ENCODE data around the gene SLC25A33.

SLC25A33 gene

GRCh38 chr1:9607352-9607751, 68.1 kb downstream of the SLC25A33 start:
- H3K4me1 ChIP-seq (ENCODE audit: control insufficient read depth in 2 of 2, insufficient read depth in 2 of 2, low read length in 2 of 2) = no peaks in the 10 kb centered on the region
- H3K9ac ChIP-seq (ENCODE audit: low read depth in 1 of 2, low read length in 2 of 2) = no peak overlapping the region
- peaks cover 13 to 21% of the 10 kb centered on the region in 2 donors for H3K36me3 ChIP-seq (ENCODE audit: control insufficient read depth in 2 of 2, insufficient read depth in 2 of 2, low read length in 2 of 2)
- H3K27me3 ChIP-seq (ENCODE audit: control insufficient read depth in 2 of 2, insufficient read depth in 2 of 2, low read length in 2 of 2) = no peaks in the 10 kb centered on the region
- no peaks in the 10 kb centered on the region for H3K9me3 ChIP-seq (ENCODE audit: control insufficient read depth in 2 of 2, low read length in 2 of 2)
- no peak overlapping the region for H3K4me3 ChIP-seq (ENCODE audit: low read length in 2 of 2)
- no peak overlapping the region for H3K27ac ChIP-seq (ENCODE audit: low read depth in 2 of 2, low read length in 2 of 2)

DNA sequence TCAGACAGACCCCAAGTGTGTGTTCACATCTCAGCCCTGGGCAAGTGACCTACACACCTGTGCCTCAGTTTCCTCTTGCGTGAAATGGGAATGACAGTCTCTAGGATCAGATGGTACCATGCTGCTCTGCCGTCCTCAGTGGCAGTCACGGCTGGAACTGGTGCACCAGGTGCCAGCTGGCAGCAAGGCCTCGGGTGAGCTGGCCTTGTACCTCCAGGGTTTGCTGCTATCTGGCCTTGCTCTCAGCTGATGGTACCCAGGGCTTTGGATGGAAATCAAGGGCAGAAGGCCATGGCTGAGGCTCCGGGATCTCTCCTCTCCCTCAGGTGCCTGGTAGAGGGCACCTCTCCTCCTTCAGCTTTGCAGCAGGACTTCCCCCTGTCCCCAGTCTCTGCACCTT, 70.7 kb downstream of the SLC25A33 start:
- Histone ChIP-seq H3K27ac (ENCODE audit: low read depth in 2 of 2, low read length in 2 of 2) (no peak overlapping the region), H3K36me3 (ENCODE audit: control insufficient read depth in 2 of 2, insufficient read depth in 2 of 2, low read length in 2 of 2) (peaks cover 13 to 14% of the 10 kb centered on the region in 2 donors), H3K4me3 (ENCODE audit: low read length in 2 of 2) (no peak overlapping the region), H3K9me3 (ENCODE audit: control insufficient read depth in 2 of 2, low read length in 2 of 2) (no peaks in the 10 kb centered on the region), H3K27me3 (ENCODE audit: control insufficient read depth in 2 of 2, insufficient read depth in 2 of 2, low read length in 2 of 2) (no peaks in the 10 kb centered on the region), H3K9ac (ENCODE audit: low read depth in 1 of 2, low read length in 2 of 2) (no peak overlapping the region), H3K4me1 (ENCODE audit: control insufficient read depth in 2 of 2, insufficient read depth in 2 of 2, low read length in 2 of 2) (no peaks in the 10 kb centered on the region)

- Histone ChIP-seq H3K27ac (ENCODE audit: low read depth in 2 of 2, low read length in 2 of 2) (no peak overlapping the region), H3K36me3 (ENCODE audit: control insufficient read depth in 2 of 2, insufficient read depth in 2 of 2, low read length in 2 of 2) (peaks cover 13 to 14% of the 10 kb centered on the region in 2 donors), H3K9me3 (ENCODE audit: control insufficient read depth in 2 of 2, low read length in 2 of 2) (no peaks in the 10 kb centered on the region), H3K4me1 (ENCODE audit: control insufficient read depth in 2 of 2, insufficient read depth in 2 of 2, low read length in 2 of 2) (no peaks in the 10 kb centered on the region), H3K27me3 (ENCODE audit: control insufficient read depth in 2 of 2, insufficient read depth in 2 of 2, low read length in 2 of 2) (no peaks in the 10 kb centered on the region), H3K4me3 (ENCODE audit: low read length in 2 of 2) (no peak overlapping the region), H3K9ac (ENCODE audit: low read depth in 1 of 2, low read length in 2 of 2) (no peak overlapping the region)
Observed at GRCh38 chr1:9610548-9610947, 71.3 kb downstream of the SLC25A33 start.

DNA sequence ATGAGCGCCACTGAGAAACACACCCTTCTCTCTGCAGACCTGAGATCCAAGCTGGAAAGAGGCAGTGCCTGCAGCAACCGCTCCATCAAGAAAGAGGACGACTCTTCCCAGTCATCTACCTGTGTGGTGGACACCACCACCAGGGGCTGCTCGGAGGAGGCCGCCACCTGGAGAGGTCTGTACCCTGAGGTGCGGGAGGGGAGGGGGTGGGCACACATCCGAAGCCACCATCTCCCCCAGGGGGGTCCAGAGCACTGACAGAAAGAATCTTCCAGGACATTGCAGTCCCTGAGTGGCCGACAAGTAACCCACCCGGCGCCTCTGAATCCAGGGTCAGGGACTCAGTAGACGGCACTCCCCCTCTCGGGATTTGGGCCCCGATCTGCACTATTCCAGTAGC, 72.5 kb downstream of the SLC25A33 start:
- H3K36me3 ChIP-seq (ENCODE audit: control insufficient read depth in 2 of 2, insufficient read depth in 2 of 2, low read length in 2 of 2) = peaks cover 13 to 14% of the 10 kb centered on the region in 2 donors
- H3K9me3 ChIP-seq (ENCODE audit: control insufficient read depth in 2 of 2, low read length in 2 of 2) = no peaks in the 10 kb centered on the region
- no peak overlapping the region for H3K27ac ChIP-seq (ENCODE audit: low read depth in 2 of 2, low read length in 2 of 2)
- H3K9ac ChIP-seq (ENCODE audit: low read depth in 1 of 2, low read length in 2 of 2) = no peak overlapping the region
- H3K4me3 ChIP-seq (ENCODE audit: low read length in 2 of 2) = no peak overlapping the region
- H3K4me1 ChIP-seq (ENCODE audit: control insufficient read depth in 2 of 2, insufficient read depth in 2 of 2, low read length in 2 of 2) = no peaks in the 10 kb centered on the region
- no peaks in the 10 kb centered on the region for H3K27me3 ChIP-seq (ENCODE audit: control insufficient read depth in 2 of 2, insufficient read depth in 2 of 2, low read length in 2 of 2)

DNA sequence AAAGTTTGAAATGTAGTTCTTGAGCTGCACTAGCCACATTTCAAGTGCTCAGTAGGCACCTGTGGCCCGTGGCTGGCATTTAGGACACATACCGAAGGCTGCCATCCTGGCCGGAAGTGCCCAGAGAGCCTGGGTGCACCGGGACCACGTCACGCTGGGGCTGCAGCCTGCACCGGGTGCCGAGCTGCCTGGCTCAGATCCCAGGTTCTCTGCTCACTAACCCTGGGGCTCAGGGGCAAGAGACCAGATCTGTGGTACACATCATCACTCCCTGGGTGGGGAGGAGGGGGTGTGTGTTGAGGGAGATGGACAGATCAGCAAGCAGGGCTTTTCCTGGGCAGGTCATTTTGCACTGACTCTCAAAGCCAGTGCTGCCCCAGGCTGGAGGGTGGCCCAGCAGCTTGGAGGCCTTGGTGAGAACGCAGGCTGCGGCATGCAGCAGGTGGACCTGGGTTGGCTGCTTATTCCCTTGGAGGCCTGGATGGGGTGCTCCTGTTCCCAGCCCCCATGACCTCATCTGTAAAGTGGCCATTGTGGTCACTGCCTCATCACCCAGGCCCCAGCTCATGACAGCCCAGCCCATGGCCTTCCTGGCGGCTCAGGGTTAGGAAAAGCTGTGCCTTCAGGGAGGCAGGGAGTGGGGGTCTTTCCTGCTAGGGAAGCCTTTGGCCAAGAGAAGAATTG, 73.0 kb downstream of the SLC25A33 start:
- H3K4me3 ChIP-seq (ENCODE audit: low read length in 2 of 2) = no peak overlapping the region
- no peaks in the 10 kb centered on the region for H3K9me3 ChIP-seq (ENCODE audit: control insufficient read depth in 2 of 2, low read length in 2 of 2)
- H3K9ac ChIP-seq (ENCODE audit: low read depth in 1 of 2, low read length in 2 of 2) = no peak overlapping the region
- H3K27me3 ChIP-seq (ENCODE audit: control insufficient read depth in 2 of 2, insufficient read depth in 2 of 2, low read length in 2 of 2) = no peaks in the 10 kb centered on the region
- H3K27ac ChIP-seq (ENCODE audit: low read depth in 2 of 2, low read length in 2 of 2) = no peak overlapping the region
- no peaks in the 10 kb centered on the region for H3K4me1 ChIP-seq (ENCODE audit: control insufficient read depth in 2 of 2, insufficient read depth in 2 of 2, low read length in 2 of 2)
- peaks cover 13 to 14% of the 10 kb centered on the region in 2 donors for H3K36me3 ChIP-seq (ENCODE audit: control insufficient read depth in 2 of 2, insufficient read depth in 2 of 2, low read length in 2 of 2)

DNA sequence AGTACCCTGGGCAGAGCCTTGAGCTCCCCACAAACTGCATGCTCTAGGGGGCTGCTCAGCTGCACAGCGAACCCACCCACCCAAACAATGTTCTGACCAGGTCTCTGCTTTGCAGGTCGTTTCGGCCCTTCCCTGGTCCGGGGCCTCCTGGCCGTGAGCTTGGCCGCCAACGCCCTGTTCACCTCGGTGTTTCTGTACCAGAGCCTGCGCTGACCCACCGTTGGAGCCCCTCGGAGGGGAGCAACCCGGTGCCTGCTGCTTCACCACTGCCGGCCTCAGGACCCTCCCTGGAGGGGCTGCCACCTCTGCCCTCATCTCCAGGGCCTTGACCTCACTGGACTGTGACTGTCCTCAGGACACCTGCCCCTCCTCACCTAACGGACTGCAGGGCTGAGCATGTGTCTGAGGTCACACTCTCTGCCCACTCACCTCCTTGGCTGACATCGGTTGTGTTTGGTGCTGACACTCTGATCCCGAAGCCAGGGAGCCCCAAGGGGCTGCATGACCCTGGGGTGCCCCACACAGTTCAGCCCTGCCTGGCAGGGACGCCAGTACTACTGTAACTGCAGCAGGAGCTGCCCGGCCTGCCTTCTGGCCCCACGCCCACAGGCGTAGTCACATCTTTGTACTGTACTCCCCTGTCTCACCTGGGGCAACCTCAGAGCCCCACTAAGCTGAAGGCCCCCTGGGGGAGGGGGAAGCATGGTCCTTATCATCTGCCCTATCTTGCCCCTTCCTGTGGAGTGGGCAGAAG, 73.8 kb downstream of the SLC25A33 start:
- peaks cover 0 to 4% of the 10 kb centered on the region in 2 donors for H3K27me3 ChIP-seq (ENCODE audit: control insufficient read depth in 2 of 2, insufficient read depth in 2 of 2, low read length in 2 of 2)
- H3K9me3 ChIP-seq (ENCODE audit: control insufficient read depth in 2 of 2, low read length in 2 of 2) = no peaks in the 10 kb centered on the region
- H3K36me3 ChIP-seq (ENCODE audit: control insufficient read depth in 2 of 2, insufficient read depth in 2 of 2, low read length in 2 of 2) = peaks cover 13 to 14% of the 10 kb centered on the region in 2 donors
- H3K4me3 ChIP-seq (ENCODE audit: low read length in 2 of 2) = no peak overlapping the region
- H3K9ac ChIP-seq (ENCODE audit: low read depth in 1 of 2, low read length in 2 of 2) = no peak overlapping the region
- no peak overlapping the region for H3K27ac ChIP-seq (ENCODE audit: low read depth in 2 of 2, low read length in 2 of 2)
- H3K4me1 ChIP-seq (ENCODE audit: control insufficient read depth in 2 of 2, insufficient read depth in 2 of 2, low read length in 2 of 2) = no peaks in the 10 kb centered on the region

DNA sequence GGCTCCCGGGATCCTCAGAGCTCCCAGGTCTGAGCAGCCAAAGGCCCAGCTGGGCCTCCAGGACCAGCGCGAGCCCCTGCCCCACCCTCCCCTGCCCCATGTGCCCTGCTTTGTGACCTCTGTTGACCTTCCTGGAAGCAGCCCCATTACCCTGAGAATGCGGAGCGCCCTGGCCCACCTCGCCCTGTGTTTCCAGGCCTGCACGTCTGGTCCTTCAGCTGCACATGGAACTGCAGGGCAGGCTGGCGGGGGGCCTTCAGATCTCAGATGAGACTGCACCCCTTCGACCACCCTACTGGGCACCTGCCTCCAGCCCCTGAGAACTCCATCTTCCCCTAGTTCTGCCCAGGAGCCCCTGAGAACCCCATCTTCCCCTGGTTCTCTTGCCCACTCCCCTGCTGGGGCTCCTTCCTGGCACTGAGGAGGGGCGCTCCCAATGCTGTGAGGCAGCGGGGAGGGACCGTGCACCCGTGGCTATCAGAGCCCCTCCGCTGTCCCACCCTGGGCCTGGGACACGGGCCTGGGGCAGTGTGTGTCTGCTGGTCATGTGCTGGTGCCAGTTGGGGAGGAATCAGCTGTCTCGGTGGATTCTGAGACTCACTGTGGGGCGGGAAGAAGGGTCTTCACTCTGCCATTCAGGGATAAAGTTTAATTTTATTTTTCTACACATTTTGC, 74.5 kb downstream of the SLC25A33 start:
- peaks cover 2 to 6% of the 10 kb centered on the region in 2 donors for H3K27me3 ChIP-seq (ENCODE audit: control insufficient read depth in 2 of 2, insufficient read depth in 2 of 2, low read length in 2 of 2)
- no peak overlapping the region for H3K9ac ChIP-seq (ENCODE audit: low read depth in 1 of 2, low read length in 2 of 2)
- no peaks in the 10 kb centered on the region for H3K4me1 ChIP-seq (ENCODE audit: control insufficient read depth in 2 of 2, insufficient read depth in 2 of 2, low read length in 2 of 2)
- no peaks in the 10 kb centered on the region for H3K9me3 ChIP-seq (ENCODE audit: control insufficient read depth in 2 of 2, low read length in 2 of 2)
- H3K27ac ChIP-seq (ENCODE audit: low read depth in 2 of 2, low read length in 2 of 2) = no peak overlapping the region
- peaks cover 11 to 14% of the 10 kb centered on the region in 2 donors for H3K36me3 ChIP-seq (ENCODE audit: control insufficient read depth in 2 of 2, insufficient read depth in 2 of 2, low read length in 2 of 2)
- no peak overlapping the region for H3K4me3 ChIP-seq (ENCODE audit: low read length in 2 of 2)

DNA sequence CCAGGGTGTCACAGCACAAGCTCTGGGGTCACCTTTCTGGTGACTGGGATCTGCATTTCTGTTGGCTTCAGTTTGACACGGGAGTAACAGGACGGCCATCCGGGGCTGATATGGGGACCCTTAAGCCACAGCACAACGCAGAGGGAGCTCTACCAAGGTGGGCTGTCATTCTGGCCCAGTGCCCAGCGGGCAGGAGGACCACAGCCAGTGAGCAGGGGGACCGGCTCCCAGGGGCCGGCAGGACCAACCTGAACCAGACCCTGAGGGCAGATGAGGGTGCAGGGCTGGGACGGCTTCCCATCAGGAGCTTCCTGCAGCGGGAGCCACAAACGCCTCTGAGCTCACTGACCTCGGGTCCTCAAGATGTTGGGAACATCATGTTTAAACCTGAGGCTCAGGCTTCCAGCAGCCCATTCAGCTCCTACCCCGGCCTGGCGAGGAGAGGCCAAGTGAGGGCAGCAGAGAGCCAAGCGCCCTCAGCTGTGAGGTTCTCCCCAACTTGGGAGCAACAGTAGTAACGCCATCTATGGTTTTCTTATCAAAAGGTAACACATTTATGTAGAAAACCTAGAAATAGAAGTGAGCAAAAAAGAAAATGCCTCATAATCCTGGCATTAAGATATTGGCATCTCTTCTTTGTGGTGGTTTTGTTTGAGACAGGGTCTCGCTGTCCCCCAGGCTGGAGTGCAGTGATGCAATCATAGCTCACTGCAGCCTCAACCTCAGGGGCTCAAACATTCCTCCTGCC, 76.2 kb downstream of the SLC25A33 start:
- H3K9me3 ChIP-seq (ENCODE audit: control insufficient read depth in 2 of 2, low read length in 2 of 2) = no peaks in the 10 kb centered on the region
- peaks cover 4 to 11% of the 10 kb centered on the region in 2 donors for H3K27me3 ChIP-seq (ENCODE audit: control insufficient read depth in 2 of 2, insufficient read depth in 2 of 2, low read length in 2 of 2)
- H3K4me1 ChIP-seq (ENCODE audit: control insufficient read depth in 2 of 2, insufficient read depth in 2 of 2, low read length in 2 of 2) = no peaks in the 10 kb centered on the region
- no peak overlapping the region for H3K9ac ChIP-seq (ENCODE audit: low read depth in 1 of 2, low read length in 2 of 2)
- H3K4me3 ChIP-seq (ENCODE audit: low read length in 2 of 2) = no peak overlapping the region
- H3K27ac ChIP-seq (ENCODE audit: low read depth in 2 of 2, low read length in 2 of 2) = no peak overlapping the region
- H3K36me3 ChIP-seq (ENCODE audit: control insufficient read depth in 2 of 2, insufficient read depth in 2 of 2, low read length in 2 of 2) = peaks cover 6 to 11% of the 10 kb centered on the region in 2 donors

GRCh38 chr1:9618909-9619679, 79.8 kb downstream of the SLC25A33 start:
- Histone ChIP-seq H3K9me3 (ENCODE audit: control insufficient read depth in 2 of 2, low read length in 2 of 2) (no peaks in the 10 kb centered on the region), H3K27ac (ENCODE audit: low read depth in 2 of 2, low read length in 2 of 2) (no peak overlapping the region), H3K9ac (ENCODE audit: low read depth in 1 of 2, low read length in 2 of 2) (no peak overlapping the region), H3K4me3 (ENCODE audit: low read length in 2 of 2) (no peak overlapping the region), H3K4me1 (ENCODE audit: control insufficient read depth in 2 of 2, insufficient read depth in 2 of 2, low read length in 2 of 2) (no peaks in the 10 kb centered on the region), H3K27me3 (ENCODE audit: control insufficient read depth in 2 of 2, insufficient read depth in 2 of 2, low read length in 2 of 2) (peaks cover 4 to 11% of the 10 kb centered on the region in 2 donors), H3K36me3 (ENCODE audit: control insufficient read depth in 2 of 2, insufficient read depth in 2 of 2, low read length in 2 of 2) (no peaks in the 10 kb centered on the region)

Measured in mucosa of rectum (tissue), 2 donors.